HCT116 (cell line): ENCODE results near the gene RNF212. TPM values are rescaled to one million over a fixed set of nuclear protein-coding genes. Genes with fewer than 3 reads are reported as not detected.
"Not testable (repeated sequence)": the region's sequence is repeated elsewhere in the genome, so short reads cannot be mapped to it uniquely, and the experiment has no call there.

ENCODE experiments used
- ATAC-seq: fragments of 200-7000 bp; cut with Tn5 transposase; 2 replicates; pipeline ENCODE4 v1.9.1; 2020; ENCODE audit warnings: mild to moderate bottlenecking, moderate library complexity
- BruUV-seq: library from RNA; stranded (reverse); fragments of 400-500 nt; replicated peaks from 2 replicates; lab custom pipeline; 2021; lab: Mats Ljungman, UMichigan
- CTCF ChIA-PET: fragments of 300-600 bp; sonication (Branson Sonifier 250); formaldehyde crosslinking; loops from one replicate; lab custom pipeline; 2021; ENCODE audit warnings: antibody characterized with exemption; lab: Charles Lee
- POLR2A ChIA-PET: fragments of 300-600, 350-600 bp; sonication (Branson Sonifier 250); formaldehyde crosslinking; loops from one replicate; lab custom pipeline; 2021; ENCODE audit warnings: antibody characterized with exemption; lab: Charles Lee
- RAD21 ChIA-PET, 2 experiments: fragments of 300-600 bp; sonication (Branson Sonifier 250); formaldehyde crosslinking; loops; one replicate each; lab custom pipeline; 2023; ENCODE audit warnings: low total read pairs in 2 of 2; ENCODE audit not compliant: uncharacterized antibody in 2 of 2, unreplicated experiment in 2 of 2, low non-redundant PET in 1 of 2; lab: Charles Lee
- DNase-seq: peaks from one replicate; pipeline ENCODE4 v3.0.0-alpha.2; 2010; ENCODE audit warnings: low read depth, low spot score
- H2AFZ ChIP-seq: fragments of 200-600 bp; shearing (Covaris generic), sonication (generic); 2 replicates; pipeline ENCODE4 v1.6.1; 2017; ENCODE audit warnings: low read depth, mixed run types, mixed read lengths, antibody characterized with exemption, low read length; ENCODE audit not compliant: poor library complexity, severe bottlenecking
- H3K27ac ChIP-seq: 2 replicates; pipeline ENCODE4 v1.5.1; 2012; ENCODE audit warnings: low read depth, low read length
- H3K27me3 ChIP-seq: fragments of 200-600 bp; sonication (generic); 2 replicates; pipeline ENCODE4 v1.6.1; 2016; ENCODE audit warnings: mixed run types, low read length, mixed read lengths; ENCODE audit not compliant: insufficient read depth
- H3K36me3 ChIP-seq, 2 experiments: fragments of 200-500 bp in 1 of 2; fragments of 200-600 bp in 1 of 2; sonication (Bioruptor generic) in 1 of 2; sonication (generic) in 1 of 2; 2 replicates each; pipeline versions ENCODE4 v1.5.1 to v1.6.1; 2014 to 2016; ENCODE audit warnings: low read length in 2 of 2, inconsistent platforms in 1 of 2, mixed read lengths in 1 of 2, mixed run types in 1 of 2; ENCODE audit not compliant: insufficient read depth in 2 of 2, control insufficient read depth in 1 of 2
- H3K4me1 ChIP-seq, 2 experiments: fragments of 200-600 bp in 1 of 2; sonication (generic) in 1 of 2; 2 replicates each; pipeline versions ENCODE4 v1.5.1 to v1.6.1; 2012 to 2017; ENCODE audit warnings: low read length in 2 of 2, inconsistent platforms in 1 of 2, mild to moderate bottlenecking in 1 of 2, mixed read lengths in 1 of 2, mixed run types in 1 of 2, moderate library complexity in 1 of 2; ENCODE audit not compliant: insufficient read depth in 2 of 2, control insufficient read depth in 1 of 2
- H3K4me2 ChIP-seq: fragments of 200-600 bp; sonication (generic); 2 replicates; pipeline ENCODE4 v1.6.1; 2017; ENCODE audit warnings: mixed run types, low read length, mixed read lengths
- H3K4me3 ChIP-seq, 2 experiments: fragments of 200-600 bp in 1 of 2; sonication (generic) in 1 of 2; replicated peaks in 1 of 2; 2 replicates each; pipeline ENCODE4 v1.5.1; 2011 to 2016; ENCODE audit warnings: low read length in 2 of 2, control low read depth in 1 of 2, low read depth in 1 of 2, mild to moderate bottlenecking in 1 of 2, mixed read lengths in 1 of 2, mixed run types in 1 of 2
- H3K79me2 ChIP-seq: fragments of 200-600 bp; sonication (generic); 2 replicates; pipeline ENCODE4 v1.6.1; 2017; ENCODE audit warnings: mild to moderate bottlenecking, mixed run types, low read length, moderate library complexity, mixed read lengths; ENCODE audit not compliant: insufficient read depth
- H3K9ac ChIP-seq: fragments of 200-600 bp; sonication (generic); 2 replicates; pipeline ENCODE4 v1.6.1; 2016; ENCODE audit warnings: low read length, mixed read lengths
- H3K9me2 ChIP-seq: fragments of 200-600 bp; sonication (generic), shearing (Covaris generic); 2 replicates; pipeline ENCODE4 v1.6.1; 2017; ENCODE audit warnings: mixed run types, mild to moderate bottlenecking, moderate library complexity; ENCODE audit not compliant: insufficient read depth
- H3K9me3 ChIP-seq, 2 experiments: fragments of 200-500 bp in 1 of 2; fragments of 200-600 bp in 1 of 2; sonication (Bioruptor generic) in 1 of 2; sonication (generic) in 1 of 2; 2 replicates each; pipeline ENCODE4 v1.6.1; 2014 to 2017; ENCODE audit warnings: low read length in 2 of 2, mixed read lengths in 2 of 2, inconsistent platforms in 1 of 2, low read depth in 1 of 2, mild to moderate bottlenecking in 1 of 2, mixed run types in 1 of 2, moderate library complexity in 1 of 2; ENCODE audit not compliant: control insufficient read depth in 1 of 2, insufficient read depth in 1 of 2
- H4K20me1 ChIP-seq: fragments of 200-600 bp; sonication (generic), shearing (Covaris generic); 2 replicates; pipeline ENCODE4 v1.6.1; 2017; ENCODE audit warnings: mixed run types, mild to moderate bottlenecking, moderate library complexity; ENCODE audit not compliant: insufficient read depth
- intact Hi-C: fragments of 100-400 bp; cut with micrococcal nuclease; formaldehyde crosslinking; loops from 2 replicates; pipeline ENCODE4 v1.10.0; 2022
- total RNA-seq: library from RNA; stranded (reverse); gene quantifications from one replicate; pipeline ENCODE4 v1.2.1, GENCODE V29; 2021; ENCODE audit not compliant: unreplicated experiment

Gene RNF212
- total RNA-seq, 1 experiment from 2014 or later: not detected

- H2AFZ ChIP-seq, H3K4me1 ChIP-seq, intact Hi-C loops, H3K9me3 ChIP-seq, H3K4me3 ChIP-seq, H3K79me2 ChIP-seq, POLR2A ChIA-PET, H3K36me3 ChIP-seq, H3K27ac ChIP-seq, RAD21 ChIA-PET, ATAC-seq, H4K20me1 ChIP-seq, CTCF ChIA-PET, H3K4me2 ChIP-seq, BruUV-seq, H3K9ac ChIP-seq, H3K9me2 ChIP-seq, DNase-seq: not testable (repeated sequence)
- H3K27me3 ChIP-seq: peaks cover 15% of the 10 kb centered on the region
Measured at GRCh38 chr4:1055243-1055701, 58.1 kb downstream of the RNF212 start.

- H4K20me1 ChIP-seq, H2AFZ ChIP-seq, BruUV-seq, H3K9ac ChIP-seq, intact Hi-C loops, H3K36me3 ChIP-seq, CTCF ChIA-PET, POLR2A ChIA-PET, H3K9me3 ChIP-seq, H3K4me3 ChIP-seq, RAD21 ChIA-PET, DNase-seq, H3K4me2 ChIP-seq, H3K27ac ChIP-seq, H3K9me2 ChIP-seq, ATAC-seq, H3K4me1 ChIP-seq, H3K79me2 ChIP-seq: not testable (repeated sequence)
- peaks cover 15% of the 10 kb centered on the region for H3K27me3 ChIP-seq
Measured at GRCh38 chr4:1054696-1055242, 58.6 kb downstream of the RNF212 start.

DNA sequence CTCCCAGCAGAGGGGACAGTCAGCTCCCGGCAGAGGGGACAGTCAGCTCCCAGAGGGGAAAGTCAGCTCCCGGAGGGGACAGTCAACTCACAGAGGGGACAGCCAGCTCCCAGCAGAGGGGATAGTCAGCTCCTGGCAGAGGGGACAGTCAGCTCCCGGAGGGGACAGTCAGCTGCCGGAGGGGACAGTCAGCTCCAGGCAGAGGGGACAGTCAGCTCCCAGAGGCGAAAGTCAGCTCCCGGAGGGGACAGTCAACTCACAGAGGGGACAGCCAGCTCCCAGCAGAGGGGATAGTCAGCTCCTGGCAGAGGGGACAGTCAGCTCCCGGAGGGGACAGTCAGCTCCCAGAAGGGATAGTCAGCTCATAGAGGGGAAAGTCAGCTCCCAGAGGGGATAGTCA, 59.5 kb downstream of the RNF212 start:
- H3K9me2 ChIP-seq, H3K36me3 ChIP-seq, ATAC-seq, RAD21 ChIA-PET, H3K4me3 ChIP-seq, H3K4me2 ChIP-seq, H3K9me3 ChIP-seq, H3K9ac ChIP-seq, H3K27ac ChIP-seq, H3K79me2 ChIP-seq, intact Hi-C loops, H2AFZ ChIP-seq, BruUV-seq, H4K20me1 ChIP-seq, POLR2A ChIA-PET, CTCF ChIA-PET, H3K4me1 ChIP-seq, DNase-seq: not testable (repeated sequence)
- H3K27me3 ChIP-seq: peaks cover 15% of the 10 kb centered on the region
